GM18499 (cell line): ENCODE results near the gene SLC22A12.

Source experiments
- ATAC-seq: cut with Tn5 transposase; IDR thresholded peaks from one replicate; pipeline ENCODE4 v1.9.1; 2021; ENCODE audit warnings: moderate number of reproducible peaks; ENCODE audit not compliant: insufficient read depth, unreplicated experiment

SLC22A12 gene

DNA sequence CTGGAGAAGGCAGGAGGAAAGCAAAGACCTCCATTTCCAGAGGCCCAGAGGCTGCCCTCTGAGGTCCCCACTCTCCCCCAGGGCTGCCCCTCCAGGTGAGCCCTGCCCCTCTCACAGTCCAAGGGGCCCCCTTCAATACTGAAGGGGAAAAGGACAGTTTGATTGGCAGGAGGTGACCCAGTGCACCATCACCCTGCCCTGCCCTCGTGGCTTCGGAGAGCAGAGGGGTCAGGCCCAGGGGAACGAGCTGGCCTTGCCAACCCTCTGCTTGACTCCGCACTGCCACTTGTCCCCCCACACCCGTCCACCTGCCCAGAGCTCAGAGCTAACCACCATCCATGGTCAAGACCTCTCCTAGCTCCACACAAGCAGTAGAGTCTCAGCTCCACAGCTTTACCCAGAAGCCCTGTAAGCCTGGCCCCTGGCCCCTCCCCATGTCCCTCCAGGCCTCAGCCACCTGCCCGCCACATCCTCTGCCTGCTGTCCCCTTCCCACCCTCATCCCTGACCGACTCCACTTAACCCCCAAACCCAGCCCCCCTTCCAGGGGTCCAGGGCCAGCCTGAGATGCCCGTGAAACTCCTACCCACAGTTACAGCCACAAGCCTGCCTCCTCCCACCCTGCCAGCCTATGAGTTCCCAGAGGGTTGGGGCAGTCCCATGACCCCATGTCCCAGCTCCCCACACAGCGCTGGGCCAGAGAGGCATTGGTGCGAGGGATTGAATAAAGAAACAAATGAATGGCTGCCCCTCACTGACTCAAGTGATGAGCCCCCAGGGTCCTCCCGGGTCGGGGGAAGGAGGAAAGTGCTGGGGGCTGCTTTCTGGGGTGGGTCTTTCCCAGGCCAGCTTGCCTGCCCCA is 10.8 kb downstream of the SLC22A12 start:
- no peak for ATAC-seq

GRCh38 chr11:64602466-64603070 is 11.5 kb downstream of the SLC22A12 start:
- ATAC-seq, result no peak

DNA sequence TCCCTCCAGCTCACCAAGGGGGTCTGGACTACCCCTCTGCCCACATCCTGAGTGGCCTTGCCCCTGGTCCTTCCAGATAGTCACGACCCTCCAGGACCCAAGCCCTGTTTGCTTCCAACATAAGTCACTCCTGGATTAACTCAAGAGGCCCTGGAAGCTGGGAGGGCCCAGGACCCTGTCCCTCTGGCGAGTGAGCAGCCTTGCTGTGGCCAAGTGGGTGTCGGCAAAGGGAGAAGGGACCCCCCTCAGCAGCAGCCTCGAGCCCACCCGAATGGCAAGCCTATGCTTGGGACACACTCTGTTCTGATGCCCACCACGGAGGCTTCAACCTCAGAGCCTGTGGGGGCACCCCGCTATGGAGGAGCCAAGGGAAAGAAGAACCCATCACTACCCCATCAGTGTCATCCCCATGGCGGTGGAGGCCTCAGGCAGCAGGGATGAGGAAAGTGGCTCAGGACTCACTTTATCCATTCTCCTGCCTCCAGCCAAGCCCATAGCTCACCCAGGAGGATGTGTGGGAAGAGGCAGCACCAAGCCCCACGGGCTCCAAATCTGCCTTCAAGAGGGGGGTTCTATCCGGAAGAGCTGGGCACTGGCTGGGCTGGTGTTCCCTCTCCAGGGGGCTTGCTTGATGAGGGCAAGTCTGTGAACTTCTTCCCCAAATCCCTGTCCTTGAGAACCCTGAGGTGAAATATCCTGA is 12.5 kb downstream of the SLC22A12 start:
- no peak for ATAC-seq

- no peak for ATAC-seq
Observed at GRCh38 chr11:64604458-64605243, 13.6 kb downstream of the SLC22A12 start.

DNA sequence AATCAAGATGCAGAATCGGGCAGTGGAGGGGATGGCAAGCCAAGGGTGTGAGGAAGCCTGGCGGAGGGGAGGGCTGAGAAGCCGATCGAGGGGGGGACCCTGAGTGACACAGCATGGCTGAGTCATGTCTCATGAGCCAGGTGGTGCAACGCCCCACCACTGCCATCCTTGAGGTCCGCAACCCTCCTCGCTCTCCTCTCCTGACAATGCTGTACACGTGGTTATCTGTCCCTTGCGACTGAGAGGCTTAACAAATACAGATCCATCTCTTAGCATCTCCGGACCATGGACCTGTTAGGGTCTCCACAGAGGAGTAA is 14.2 kb downstream of the SLC22A12 start:
- no peak for ATAC-seq

- ATAC-seq, result no peak
Observed at GRCh38 chr11:64605656-64606585, 14.9 kb downstream of the SLC22A12 start.

DNA sequence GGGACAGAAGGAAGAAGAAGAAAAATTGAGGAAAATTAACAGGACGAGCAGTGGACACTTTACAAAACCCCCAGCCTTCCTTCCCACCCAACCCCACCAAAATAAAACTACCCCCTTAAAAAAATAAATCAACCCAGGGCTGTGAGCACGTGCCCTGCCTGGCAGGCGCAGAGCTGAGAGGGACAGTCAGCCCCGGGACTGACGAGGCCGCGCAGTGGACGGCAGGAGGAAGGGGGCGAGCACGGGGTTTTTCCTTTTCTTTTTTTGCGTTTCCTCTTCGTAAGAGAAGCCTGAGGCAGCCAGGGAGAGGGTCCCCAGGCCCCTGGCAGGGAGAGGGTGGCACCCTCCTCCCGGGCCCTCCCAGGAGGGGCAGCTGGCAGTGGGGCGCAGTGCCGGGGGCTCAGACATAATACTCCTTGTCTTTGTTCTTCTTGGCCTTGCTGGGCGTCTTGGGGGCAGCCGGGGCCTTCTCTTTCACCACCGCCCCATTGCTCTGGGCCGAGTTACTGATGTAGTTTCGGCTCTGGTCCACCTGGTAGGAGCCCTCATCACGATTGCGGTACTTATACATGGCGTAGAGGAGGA is 15.9 kb downstream of the SLC22A12 start:
- no peak for ATAC-seq

- ATAC-seq, result no peak
Observed at GRCh38 chr11:64607381-64607985, 16.5 kb downstream of the SLC22A12 start.

GRCh38 chr11:64608046-64608445 is 17.0 kb downstream of the SLC22A12 start:
- no peak for ATAC-seq

GRCh38 chr11:64608636-64609035 is 17.6 kb downstream of the SLC22A12 start:
- ATAC-seq, result no peak

GRCh38 chr11:64609436-64610047 is 18.5 kb downstream of the SLC22A12 start:
- no peak for ATAC-seq

DNA sequence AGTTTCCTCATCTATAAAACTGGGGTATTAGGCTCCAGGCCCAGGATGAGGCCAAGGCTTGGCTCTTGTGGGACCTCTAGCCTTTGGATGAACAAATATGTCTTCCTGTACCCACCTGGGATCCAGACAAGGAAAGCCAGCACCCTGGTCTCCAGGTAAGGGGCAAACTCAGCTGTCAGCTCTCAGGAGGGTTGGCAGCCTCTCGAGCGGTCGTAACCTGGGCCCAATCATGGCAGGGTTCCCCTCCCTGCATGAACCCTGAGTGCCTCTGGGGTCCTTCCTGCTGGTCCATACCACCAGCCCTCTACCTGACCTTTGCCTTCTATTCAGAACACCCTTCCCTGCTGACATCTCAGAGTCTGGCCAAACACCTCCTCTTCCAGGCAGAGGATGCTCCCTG is 19.6 kb downstream of the SLC22A12 start:
- no peak for ATAC-seq

GRCh38 chr11:64611176-64611575 is 20.2 kb downstream of the SLC22A12 start:
- no peak for ATAC-seq

GRCh38 chr11:64611869-64612646 is 21.0 kb downstream of the SLC22A12 start:
- no peak for ATAC-seq

DNA sequence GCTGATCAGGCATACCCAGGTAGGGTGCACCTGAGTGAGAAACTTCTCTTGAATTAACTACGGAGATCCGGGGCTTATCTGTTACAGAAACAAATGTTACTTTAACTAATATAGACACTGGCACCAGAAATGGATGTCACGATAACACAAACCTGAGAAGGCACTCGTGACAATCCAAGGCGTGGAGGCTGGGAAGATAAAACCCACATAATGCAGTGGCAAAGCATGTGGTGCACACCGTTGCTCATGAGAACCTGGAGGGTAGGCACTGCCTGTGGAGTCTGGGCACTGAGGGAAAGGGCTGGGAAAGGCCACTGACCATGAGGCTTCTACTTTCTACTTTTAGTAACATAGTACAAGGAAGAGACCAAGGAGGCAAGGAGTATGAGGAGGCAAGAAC is 22.6 kb downstream of the SLC22A12 start:
- ATAC-seq, result no peak

DNA sequence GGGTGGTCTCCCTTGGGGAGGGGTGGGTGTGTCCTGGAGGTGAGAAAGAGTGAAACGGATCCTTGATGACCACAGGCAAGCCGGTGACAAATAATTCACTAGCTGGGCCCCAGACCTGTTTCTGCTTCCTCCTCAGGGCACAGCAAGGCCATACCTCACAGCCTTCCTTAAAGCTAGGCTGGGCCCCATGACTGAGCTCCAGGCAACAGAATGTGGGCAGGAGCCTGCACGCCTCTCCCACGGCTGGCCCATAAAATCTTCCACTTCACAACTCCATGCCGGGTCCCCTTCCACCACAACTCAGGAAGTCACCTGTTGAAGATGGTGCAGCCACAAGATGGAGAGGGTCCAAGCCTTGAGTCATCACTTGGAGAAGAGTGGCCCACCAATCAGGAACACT is 23.9 kb downstream of the SLC22A12 start:
- ATAC-seq, result no peak

DNA sequence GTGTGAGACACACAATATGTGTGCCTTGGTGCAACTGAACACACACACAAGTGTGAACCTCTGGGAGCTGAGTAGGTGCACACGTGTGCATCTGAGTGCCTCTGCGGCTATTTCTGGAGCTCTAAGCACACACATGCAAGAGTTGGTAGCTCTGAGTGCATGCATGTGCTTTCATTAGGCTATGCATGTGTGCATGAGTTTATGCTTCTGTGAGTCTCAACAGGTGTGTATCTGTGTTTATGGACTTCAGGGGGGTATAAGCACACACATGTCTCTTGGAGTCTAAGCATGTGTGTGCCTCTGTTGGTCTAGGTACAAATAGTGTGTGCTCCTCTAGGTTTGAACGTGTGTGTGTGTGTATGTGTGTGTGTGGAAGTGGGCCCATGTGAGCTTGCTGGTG is 25.8 kb downstream of the SLC22A12 start:
- ATAC-seq, result no peak

DNA sequence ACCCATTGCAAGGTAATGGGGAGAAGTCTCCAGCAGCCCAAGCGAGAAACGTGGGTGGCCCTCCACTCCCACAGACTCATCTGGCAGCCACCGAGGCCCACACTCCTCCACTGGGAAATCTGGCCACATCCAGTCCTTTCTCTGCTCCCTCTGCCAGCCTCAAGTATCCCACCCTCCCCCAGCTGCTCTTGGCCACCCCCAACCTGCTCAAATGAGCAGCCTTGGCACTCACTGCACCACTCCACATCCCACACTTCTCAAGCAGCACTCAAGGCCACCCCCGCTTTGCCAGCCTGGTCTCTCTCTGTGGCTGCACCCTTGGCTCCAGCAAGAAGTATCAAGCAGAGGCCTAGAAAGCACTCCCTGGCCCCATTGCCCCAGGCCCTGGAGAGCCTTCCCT is 28.2 kb downstream of the SLC22A12 start:
- no peak for ATAC-seq
